ENCODE data around the gene RNF182.
"Not testable (repeated sequence)": the region's sequence is repeated elsewhere in the genome, so short reads cannot be mapped to it uniquely, and the experiment has no call there.

The RNF182 gene

GRCh38 chr6:13965582-13966127 lies 40.9 kb downstream of the RNF182 start:
- Histone ChIP-seq H3K9me3 (ENCODE audit: control insufficient read depth, insufficient read depth, low read length) (peaks cover 5% of the 10 kb centered on the region; the same call in 1 of the 2 replicates), H3K4me1 (ENCODE audit: control insufficient read depth, low read length) (no peaks in the 10 kb centered on the region), H3K27me3 (ENCODE audit: control insufficient read depth, low read length) (peaks cover 12% of the 10 kb centered on the region), H3K9me2 (replicated peaks; ENCODE audit: control insufficient read depth, low read length) (no peaks in the 10 kb centered on the region), H3K79me2 (ENCODE audit: control insufficient read depth, low read length) (no peaks in the 10 kb centered on the region), H4K20me1 (ENCODE audit: control insufficient read depth, insufficient read depth, low read depth, low read length) (no peaks in the 10 kb centered on the region), H3K4me2 (ENCODE audit: low read length) (no peak overlapping the region), H3K4me3 (ENCODE audit: low read length) (no peak overlapping the region), H3K27ac (ENCODE audit: low read depth, low read length) (no peak overlapping the region), H3K36me3 (ENCODE audit: control insufficient read depth, low read length) (no peaks in the 10 kb centered on the region), H3F3A (ENCODE audit: control insufficient read depth, insufficient read depth) (no peaks in the 10 kb centered on the region)
- no peak for TF ChIP-seq EZH2phosphoT487 (IDR thresholded peaks at IDR 0.05; ENCODE audit: borderline replicate concordance, low read length)
- TF ChIP-seq, protein P1, sequence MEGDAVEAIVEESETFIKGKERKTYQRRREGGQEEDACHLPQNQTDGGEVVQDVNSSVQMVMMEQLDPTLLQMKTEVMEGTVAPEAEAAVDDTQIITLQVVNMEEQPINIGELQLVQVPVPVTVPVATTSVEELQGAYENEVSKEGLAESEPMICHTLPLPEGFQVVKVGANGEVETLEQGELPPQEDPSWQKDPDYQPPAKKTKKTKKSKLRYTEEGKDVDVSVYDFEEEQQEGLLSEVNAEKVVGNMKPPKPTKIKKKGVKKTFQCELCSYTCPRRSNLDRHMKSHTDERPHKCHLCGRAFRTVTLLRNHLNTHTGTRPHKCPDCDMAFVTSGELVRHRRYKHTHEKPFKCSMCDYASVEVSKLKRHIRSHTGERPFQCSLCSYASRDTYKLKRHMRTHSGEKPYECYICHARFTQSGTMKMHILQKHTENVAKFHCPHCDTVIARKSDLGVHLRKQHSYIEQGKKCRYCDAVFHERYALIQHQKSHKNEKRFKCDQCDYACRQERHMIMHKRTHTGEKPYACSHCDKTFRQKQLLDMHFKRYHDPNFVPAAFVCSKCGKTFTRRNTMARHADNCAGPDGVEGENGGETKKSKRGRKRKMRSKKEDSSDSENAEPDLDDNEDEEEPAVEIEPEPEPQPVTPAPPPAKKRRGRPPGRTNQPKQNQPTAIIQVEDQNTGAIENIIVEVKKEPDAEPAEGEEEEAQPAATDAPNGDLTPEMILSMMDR (IDR thresholded peaks at IDR 0.05; ENCODE audit: low read depth, low read length, poor library complexity, severe bottlenecking), result no peak

DNA sequence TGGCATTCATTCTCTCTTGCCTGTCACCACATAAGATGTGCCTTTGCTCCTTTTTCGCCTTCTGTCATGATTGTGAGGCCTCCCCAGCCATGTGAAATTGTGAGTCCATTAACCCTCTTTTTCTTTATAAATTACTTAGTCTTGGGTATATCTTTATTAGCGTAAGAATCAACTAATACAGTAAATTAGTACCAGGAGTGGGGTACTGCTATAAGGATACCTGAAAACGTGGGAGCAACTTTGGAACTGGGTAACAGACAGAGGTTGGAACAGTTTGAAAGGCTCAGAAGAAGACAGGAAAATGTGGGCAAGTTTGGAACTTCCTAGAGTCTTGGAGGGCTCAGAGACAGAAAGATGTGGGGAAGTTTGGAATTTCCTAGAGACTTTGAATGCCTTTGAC lies 46.6 kb downstream of the RNF182 start:
- Histone ChIP-seq H3F3A (ENCODE audit: control insufficient read depth, insufficient read depth) (no peaks in the 10 kb centered on the region), H3K9me3 (ENCODE audit: control insufficient read depth, insufficient read depth, low read length) (peaks cover 5% of the 10 kb centered on the region; the same call in 1 of the 2 replicates), H4K20me1 (ENCODE audit: control insufficient read depth, insufficient read depth, low read depth, low read length) (no peaks in the 10 kb centered on the region), H3K79me2 (ENCODE audit: control insufficient read depth, low read length) (no peaks in the 10 kb centered on the region), H3K36me3 (ENCODE audit: control insufficient read depth, low read length) (no peaks in the 10 kb centered on the region), H3K4me3 (ENCODE audit: low read length) (no peak overlapping the region), H3K27ac (ENCODE audit: low read depth, low read length) (no peak overlapping the region), H3K4me1 (ENCODE audit: control insufficient read depth, low read length) (no peaks in the 10 kb centered on the region), H3K9me2 (replicated peaks; ENCODE audit: control insufficient read depth, low read length) (no peaks in the 10 kb centered on the region), H3K27me3 (ENCODE audit: control insufficient read depth, low read length) (no peaks in the 10 kb centered on the region), H3K4me2 (ENCODE audit: low read length) (no peak overlapping the region)
- TF ChIP-seq EZH2phosphoT487 (IDR thresholded peaks at IDR 0.05; ENCODE audit: borderline replicate concordance, low read length), result no peak
- TF ChIP-seq, protein P1 (IDR thresholded peaks at IDR 0.05; ENCODE audit: low read depth, low read length, poor library complexity, severe bottlenecking), result no peak

- not testable (repeated sequence) for H3K27me3 ChIP-seq (ENCODE audit: control insufficient read depth, low read length); H3K9me3 ChIP-seq (ENCODE audit: control insufficient read depth, insufficient read depth, low read length)
Measured at GRCh38 chr6:13972602-13973001, 47.9 kb downstream of the RNF182 start.

DNA sequence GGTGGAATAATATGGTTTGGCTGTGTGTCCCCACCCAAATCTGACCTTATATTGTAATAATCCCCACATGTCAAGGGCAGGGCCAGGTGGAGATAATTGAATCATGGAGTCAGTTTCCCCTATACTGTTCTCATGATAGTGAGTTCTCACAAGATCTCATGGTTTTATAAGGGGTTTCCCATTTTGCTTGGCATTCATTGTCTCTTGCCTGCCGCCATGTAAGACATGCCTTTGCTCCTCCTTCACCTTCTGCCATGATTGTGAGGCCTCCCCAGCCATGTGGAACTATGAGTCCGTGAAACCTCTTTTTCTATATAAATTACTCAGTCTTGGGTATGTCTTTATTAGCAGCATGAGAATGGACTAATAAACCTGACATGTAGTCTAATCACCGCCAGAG lies 48.7 kb downstream of the RNF182 start:
- not testable (repeated sequence) for H3F3A ChIP-seq (ENCODE audit: control insufficient read depth, insufficient read depth); H3K36me3 ChIP-seq (ENCODE audit: control insufficient read depth, low read length); H3K9me2 ChIP-seq (replicated peaks; ENCODE audit: control insufficient read depth, low read length); H3K4me1 ChIP-seq (ENCODE audit: control insufficient read depth, low read length); H4K20me1 ChIP-seq (ENCODE audit: control insufficient read depth, insufficient read depth, low read depth, low read length); H3K27me3 ChIP-seq (ENCODE audit: control insufficient read depth, low read length); H3K9me3 ChIP-seq (ENCODE audit: control insufficient read depth, insufficient read depth, low read length); H3K4me2 ChIP-seq (ENCODE audit: low read length); H3K79me2 ChIP-seq (ENCODE audit: control insufficient read depth, low read length); H3K4me3 ChIP-seq (ENCODE audit: low read length); H3K27ac ChIP-seq (ENCODE audit: low read depth, low read length)

More at GRCh38 chr6:13972602-13973001, 47.9 kb downstream of the RNF182 start:
- H3K36me3 ChIP-seq (ENCODE audit: control insufficient read depth, low read length); H3F3A ChIP-seq (ENCODE audit: control insufficient read depth, insufficient read depth); H3K4me2 ChIP-seq (ENCODE audit: low read length); H3K4me3 ChIP-seq (ENCODE audit: low read length); H3K79me2 ChIP-seq (ENCODE audit: control insufficient read depth, low read length); H4K20me1 ChIP-seq (ENCODE audit: control insufficient read depth, insufficient read depth, low read depth, low read length); H3K27ac ChIP-seq (ENCODE audit: low read depth, low read length); H3K4me1 ChIP-seq (ENCODE audit: control insufficient read depth, low read length); H3K9me2 ChIP-seq (replicated peaks; ENCODE audit: control insufficient read depth, low read length): not testable (repeated sequence)

Data from DOHH2 (cell line).